Lung (tissue), 12 donors: ENCODE results near the gene TENM4. TPM values are rescaled to one million over a fixed set of nuclear protein-coding genes. Genes with fewer than 3 reads are reported as not detected.

Source experiments
- ATAC-seq: fragments of 200-7000 bp; cut with Tn5 transposase; one replicate; pipeline ENCODE4 v1.9.1; 2020; ENCODE audit warnings: moderate number of reproducible peaks; ENCODE audit not compliant: insufficient read depth, low FRiP score
- DNase-seq, 3 donors: peaks; one replicate each; pipeline ENCODE4 v3.0.0-alpha.2; 2013 to 2017
- H3K27ac ChIP-seq, 2 donors: one replicate each; pipeline ENCODE4 v1.5.1; 2013; ENCODE audit warnings: mild to moderate bottlenecking in 2 of 2, moderate library complexity in 2 of 2, control low read depth in 1 of 2, inconsistent platforms in 1 of 2, low read depth in 1 of 2, low read length in 1 of 2
- H3K27me3 ChIP-seq, 3 donors: one replicate each; pipeline ENCODE4 v1.5.1; 2013; ENCODE audit warnings: low read length in 2 of 3; ENCODE audit not compliant: control insufficient read depth in 3 of 3, insufficient read depth in 3 of 3
- H3K36me3 ChIP-seq, 4 donors: one replicate each; pipeline ENCODE4 v1.5.1; 2013; ENCODE audit warnings: low read length in 4 of 4, mild to moderate bottlenecking in 1 of 4, moderate library complexity in 1 of 4; ENCODE audit not compliant: control insufficient read depth in 4 of 4, insufficient read depth in 4 of 4
- H3K4me1 ChIP-seq, 5 donors: one replicate each; pipeline ENCODE4 v1.5.1; 2013; ENCODE audit warnings: low read length in 5 of 5, mild to moderate bottlenecking in 2 of 5, moderate library complexity in 1 of 5; ENCODE audit not compliant: control insufficient read depth in 5 of 5, insufficient read depth in 5 of 5
- H3K4me3 ChIP-seq: one replicate; pipeline ENCODE4 v1.5.1; 2013; ENCODE audit warnings: mild to moderate bottlenecking, control low read depth, moderate library complexity
- H3K9ac ChIP-seq, 2 donors: one replicate each; pipeline ENCODE4 v1.5.1; 2013; ENCODE audit warnings: low read length in 2 of 2, control low read depth in 1 of 2; ENCODE audit not compliant: insufficient read depth in 1 of 2
- H3K9me3 ChIP-seq, 4 donors: one replicate each; pipeline ENCODE4 v1.5.1; 2013; ENCODE audit warnings: low read length in 3 of 4, mild to moderate bottlenecking in 1 of 4, moderate library complexity in 1 of 4; ENCODE audit not compliant: control insufficient read depth in 4 of 4, insufficient read depth in 3 of 4
- WGBS, 2 donors: extraction: QIAGEN DNeasy Blood & Tissue Kit; methylation state at CpG; one replicate each; pipeline ENCODE4 v1.1.7; 2013; 5-methylcytosine and 5-hydroxymethylcytosine counted together
- polyA plus RNA-seq, 2 donors: library from polyadenylated mRNA; stranded (reverse); fragments of 200-250 nt; gene quantifications; one replicate each; pipeline ENCODE4 v1.2.1, GENCODE V29; 2013
- total RNA-seq, 2 donors: library from RNA; depleted of rRNA in 1 of 2; stranded (reverse); fragments of >200 nt in 1 of 2; gene quantifications; one replicate each; pipeline ENCODE4 v1.2.1, GENCODE V29; 2014 to 2021
- TF ChIP-seq, protein P1 (sequence below): IDR thresholded peaks from 2 replicates; pipeline ENCODE4 v1.5.1; 2012; ENCODE audit warnings: mild to moderate bottlenecking; ENCODE audit errors: control extremely low read depth, extremely low read depth
- donor health status: control.
- donor health status: control.
- donor health status: Bipolar disorder and iron deficiency.
- donor health status: healthy.
- donor health status: DM: yes; HTN: yes; CAD: no.

TENM4 gene
- total and polyA plus RNA-seq, 4 donors, result 0.28 to 16.4 (median 3.2) TPM

DNA sequence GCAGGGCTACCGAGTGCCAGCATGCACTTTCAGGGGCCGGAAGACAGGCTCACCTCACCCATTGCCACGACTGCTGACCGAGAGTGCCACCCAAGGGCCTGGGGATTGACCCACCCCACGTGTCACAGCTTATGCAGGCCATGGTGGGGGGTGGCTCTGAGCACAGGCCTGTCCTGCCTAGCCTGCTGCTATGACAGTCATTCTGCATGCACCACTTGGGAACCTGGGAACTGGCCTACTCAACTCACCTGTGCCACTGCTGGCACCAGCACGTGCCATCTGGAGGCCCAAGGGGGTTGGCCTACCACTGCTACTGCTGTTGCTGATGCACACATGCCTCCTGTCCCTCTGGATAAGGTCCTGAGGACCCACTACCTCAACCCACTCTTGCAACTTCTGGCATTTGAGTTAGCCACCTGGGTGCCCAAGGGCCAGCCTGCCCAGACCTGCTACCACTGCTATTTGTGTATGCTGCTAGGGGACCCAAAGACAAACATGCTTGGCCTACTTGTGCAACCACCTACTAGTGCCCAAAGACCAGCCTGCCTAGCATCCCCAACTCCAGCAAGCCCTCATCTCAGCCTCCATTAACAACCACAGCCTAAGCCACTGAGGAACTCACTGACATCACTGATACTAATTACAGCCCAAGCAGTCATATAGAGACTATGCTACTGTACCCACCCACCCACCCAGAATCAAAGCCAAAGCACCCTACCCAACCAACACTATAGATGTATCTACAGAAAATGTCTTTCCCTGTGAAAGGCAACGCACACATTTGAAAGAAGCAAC, 807.1 kb downstream of the TENM4 start:
- no peak for ATAC-seq

DNA sequence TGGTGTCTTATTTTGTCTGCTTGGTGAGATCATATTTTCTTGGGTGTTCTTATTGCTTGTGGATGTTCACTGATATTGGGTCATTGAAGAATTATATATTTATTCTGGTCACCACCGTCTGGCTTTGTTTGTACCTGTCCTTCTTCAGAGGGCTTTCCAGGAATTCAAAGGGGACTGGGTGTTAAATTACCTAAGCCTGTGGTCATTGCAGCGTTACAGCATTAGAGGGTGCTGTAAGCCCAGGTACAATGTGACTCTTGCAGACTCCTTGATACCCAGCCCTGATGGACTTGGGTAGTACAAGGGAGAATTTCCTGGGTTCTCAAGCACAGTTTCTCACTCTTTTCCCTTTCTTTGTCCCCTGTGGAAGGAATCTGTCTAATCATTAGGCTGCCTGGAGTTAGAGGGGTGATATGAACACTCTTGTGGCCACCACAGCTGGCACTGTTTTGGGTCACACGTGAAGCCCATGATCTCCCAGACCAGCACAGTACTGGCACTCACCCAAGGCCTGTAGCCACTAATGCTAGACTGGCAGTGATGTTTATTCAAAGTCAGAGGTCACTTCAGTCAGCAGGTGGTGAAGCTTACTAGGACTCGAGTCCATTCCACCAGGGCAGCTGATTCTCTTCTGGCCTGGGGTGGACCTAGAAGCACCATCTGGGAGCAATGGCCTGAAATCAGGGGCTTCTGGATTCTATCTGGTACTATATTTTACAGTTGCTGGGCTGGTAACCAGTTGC, 810.1 kb downstream of the TENM4 start:
- no peak for ATAC-seq

More for the DNA sequence above, 807.1 kb downstream of the TENM4 start:
- no peaks in the 10 kb centered on the region for H3K27me3 ChIP-seq
- no peak overlapping the region for H3K27ac ChIP-seq
- no peak for DNase-seq
- no peaks in the 10 kb centered on the region for H3K36me3 ChIP-seq
- H3K9me3 ChIP-seq, result peaks cover 0 to 13% (median 9%) of the 10 kb centered on the region in 4 donors
- no peak overlapping the region for H3K9ac ChIP-seq
- H3K4me1 ChIP-seq, result no peaks in the 10 kb centered on the region
- TF ChIP-seq, protein P1, sequence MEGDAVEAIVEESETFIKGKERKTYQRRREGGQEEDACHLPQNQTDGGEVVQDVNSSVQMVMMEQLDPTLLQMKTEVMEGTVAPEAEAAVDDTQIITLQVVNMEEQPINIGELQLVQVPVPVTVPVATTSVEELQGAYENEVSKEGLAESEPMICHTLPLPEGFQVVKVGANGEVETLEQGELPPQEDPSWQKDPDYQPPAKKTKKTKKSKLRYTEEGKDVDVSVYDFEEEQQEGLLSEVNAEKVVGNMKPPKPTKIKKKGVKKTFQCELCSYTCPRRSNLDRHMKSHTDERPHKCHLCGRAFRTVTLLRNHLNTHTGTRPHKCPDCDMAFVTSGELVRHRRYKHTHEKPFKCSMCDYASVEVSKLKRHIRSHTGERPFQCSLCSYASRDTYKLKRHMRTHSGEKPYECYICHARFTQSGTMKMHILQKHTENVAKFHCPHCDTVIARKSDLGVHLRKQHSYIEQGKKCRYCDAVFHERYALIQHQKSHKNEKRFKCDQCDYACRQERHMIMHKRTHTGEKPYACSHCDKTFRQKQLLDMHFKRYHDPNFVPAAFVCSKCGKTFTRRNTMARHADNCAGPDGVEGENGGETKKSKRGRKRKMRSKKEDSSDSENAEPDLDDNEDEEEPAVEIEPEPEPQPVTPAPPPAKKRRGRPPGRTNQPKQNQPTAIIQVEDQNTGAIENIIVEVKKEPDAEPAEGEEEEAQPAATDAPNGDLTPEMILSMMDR, result no peak
- WGBS, 2 donors, result 87 to 94% methylated on average over 7 of the region's 7 CpGs
- no peak overlapping the region for H3K4me3 ChIP-seq

DNA sequence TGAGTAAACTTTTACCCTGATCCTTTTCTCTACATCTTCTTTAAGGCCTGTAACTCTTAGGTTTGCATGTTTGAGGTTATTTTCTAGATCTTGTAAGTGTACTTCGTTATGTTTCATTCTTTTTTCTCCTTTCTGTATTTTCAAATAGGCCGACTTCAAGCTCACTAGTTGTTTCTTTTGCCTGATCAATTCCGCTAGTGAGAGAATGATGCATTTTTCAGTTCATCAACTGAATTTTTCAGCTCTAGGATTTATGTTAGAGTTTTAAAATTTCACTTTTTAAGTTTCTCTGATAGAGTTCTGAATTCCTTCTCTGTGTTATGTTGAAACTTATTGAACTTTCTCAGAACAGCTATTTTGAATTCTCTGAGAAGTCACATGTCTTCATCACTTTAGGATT, 810.7 kb downstream of the TENM4 start:
- no peak overlapping the region for H3K9ac ChIP-seq
- DNase-seq (no peak), ATAC-seq (no peak)
- no peaks in the 10 kb centered on the region for H3K36me3 ChIP-seq
- H3K9me3 ChIP-seq, result peaks cover 0 to 17% (median 9%) of the 10 kb centered on the region in 4 donors
- no peak overlapping the region for H3K27ac ChIP-seq
- no peak overlapping the region for H3K4me3 ChIP-seq
- WGBS, 2 donors, result 81 to 95% methylated on average over 3 of the region's 3 CpGs
- no peaks in the 10 kb centered on the region for H3K27me3 ChIP-seq
- TF ChIP-seq, protein P1, result no peak
- H3K4me1 ChIP-seq, result no peaks in the 10 kb centered on the region

More for the DNA sequence above, 810.1 kb downstream of the TENM4 start:
- Histone ChIP-seq H3K36me3 (no peaks in the 10 kb centered on the region), H3K9me3 (peaks cover 0 to 17% (median 9%) of the 10 kb centered on the region in 4 donors), H3K27me3 (no peaks in the 10 kb centered on the region), H3K9ac (no peak overlapping the region), H3K4me1 (no peaks in the 10 kb centered on the region), H3K4me3 (no peak overlapping the region), H3K27ac (no peak overlapping the region)
- TF ChIP-seq, protein P1, result no peak
- 85 to 87% methylated on average over 4 of the region's 4 CpGs for WGBS, 2 donors
- DNase-seq, result no peak
